ENCODE data around the gene OSBP2. TPM values are rescaled to one million over a fixed set of nuclear protein-coding genes. Genes with fewer than 3 reads are reported as not detected.

Gene OSBP2
- total and polyA plus RNA-seq, 2 of the 13 experiments (the other 11 are each of a cell fraction or from before 2014, with no cell fraction given) = 5.0 to 7.7 TPM

DNA sequence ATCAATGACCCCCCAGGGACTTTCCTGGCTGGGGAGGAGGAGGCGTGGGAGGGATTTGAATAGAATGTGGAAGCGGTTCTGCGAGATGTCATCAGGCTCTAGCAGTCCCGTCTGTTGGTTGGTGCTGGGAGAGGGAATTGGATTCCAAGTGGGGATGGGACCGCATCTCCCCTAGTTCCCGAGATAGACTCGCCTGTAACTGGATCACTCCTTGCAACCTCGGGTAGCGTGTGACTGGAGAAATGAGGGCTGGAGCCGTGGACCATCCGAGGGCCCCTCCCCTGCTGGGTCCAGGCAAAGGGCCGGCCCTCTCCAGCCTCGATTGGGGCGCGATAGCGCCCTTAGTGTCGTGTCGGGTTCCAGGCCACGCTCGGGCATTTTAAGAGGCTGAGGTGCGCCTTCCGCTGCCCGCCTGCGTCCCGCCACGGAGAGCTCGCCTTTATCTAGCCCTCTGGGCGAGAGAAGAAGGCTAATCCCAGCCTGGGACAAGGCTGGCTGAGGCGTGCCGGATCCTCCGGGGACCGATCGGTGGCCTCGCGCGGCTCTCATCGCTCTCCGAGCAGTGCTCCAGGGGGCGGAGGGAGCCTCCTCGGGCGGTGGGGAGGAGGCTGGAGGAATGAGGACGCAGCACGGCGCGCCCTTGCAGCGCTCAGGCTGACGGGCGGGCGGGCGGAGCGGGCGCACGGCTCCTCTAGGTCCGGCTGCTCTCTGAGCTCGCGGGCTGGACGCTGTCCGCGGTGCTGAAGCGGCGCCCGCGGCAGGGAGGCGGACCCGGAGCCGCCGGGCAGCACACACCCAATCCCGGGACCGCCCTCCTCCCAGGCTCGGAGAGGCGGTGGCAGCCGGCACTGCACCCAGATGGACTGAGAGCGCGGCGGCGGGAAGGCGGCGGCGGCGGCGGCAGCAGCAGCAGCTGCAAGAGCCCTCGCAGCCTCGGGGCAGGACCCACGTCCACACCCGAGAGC is 107.8 kb downstream of the OSBP2 start (continued):
- TF ChIP-seq, protein P1, sequence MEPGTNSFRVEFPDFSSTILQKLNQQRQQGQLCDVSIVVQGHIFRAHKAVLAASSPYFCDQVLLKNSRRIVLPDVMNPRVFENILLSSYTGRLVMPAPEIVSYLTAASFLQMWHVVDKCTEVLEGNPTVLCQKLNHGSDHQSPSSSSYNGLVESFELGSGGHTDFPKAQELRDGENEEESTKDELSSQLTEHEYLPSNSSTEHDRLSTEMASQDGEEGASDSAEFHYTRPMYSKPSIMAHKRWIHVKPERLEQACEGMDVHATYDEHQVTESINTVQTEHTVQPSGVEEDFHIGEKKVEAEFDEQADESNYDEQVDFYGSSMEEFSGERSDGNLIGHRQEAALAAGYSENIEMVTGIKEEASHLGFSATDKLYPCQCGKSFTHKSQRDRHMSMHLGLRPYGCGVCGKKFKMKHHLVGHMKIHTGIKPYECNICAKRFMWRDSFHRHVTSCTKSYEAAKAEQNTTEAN (CRISPR knock-in tag; conservative IDR thresholded peaks at IDR 0.05) = peak; percentile 97
- TF ChIP-seq KAT2B (IDR thresholded peaks at IDR 0.05; ENCODE audit: borderline replicate concordance, low read depth, low read length) (no peak), TSC22D2 (CRISPR knock-in tag; IDR thresholded peaks at IDR 0.05; ENCODE audit: borderline replicate concordance) (peak; percentile 99), ZNF720 (CRISPR knock-in tag; IDR thresholded peaks at IDR 0.05) (peak; percentile 83; the same call in 1 of the 2 replicates), PPARG (CRISPR knock-in tag; conservative IDR thresholded peaks at IDR 0.05) (peak; percentile 86), ZNF296 (CRISPR knock-in tag; conservative IDR thresholded peaks at IDR 0.05) (peak; percentile 83), ZNF547 (CRISPR knock-in tag; IDR thresholded peaks at IDR 0.05) (peak; percentile 99), FOXA1 (IDR thresholded peaks at IDR 0.05) (no peak), FOXA1 (CRISPR knock-in tag; IDR thresholded peaks at IDR 0.05) (0 out of 2 replicates have a peak, but pooled peaks have one; percentile 32), ZNF619 (CRISPR knock-in tag; IDR thresholded peaks at IDR 0.05) (peak; percentile 88), ZNF432 (CRISPR knock-in tag; IDR thresholded peaks at IDR 0.05; ENCODE audit: borderline replicate concordance) (peak; percentile 85; the same call in 1 of the 2 replicates), ZNF3 (CRISPR knock-in tag; IDR thresholded peaks at IDR 0.05) (peak; percentile 63; the same call in 1 of the 2 replicates), ADNP (CRISPR knock-in tag; IDR thresholded peaks at IDR 0.05) (no peak), PRMT3 (CRISPR knock-in tag; IDR thresholded peaks at IDR 0.05; ENCODE audit: borderline replicate concordance, low read depth) (peak; percentile 97; the same call in 1 of the 2 replicates), ZNF546 (CRISPR knock-in tag; conservative IDR thresholded peaks at IDR 0.05) (peak; percentile 100), SATB2 (CRISPR knock-in tag; IDR thresholded peaks at IDR 0.05) (peak; percentile 98), ZNF747 (CRISPR knock-in tag; IDR thresholded peaks at IDR 0.05; ENCODE audit: borderline replicate concordance) (peak; percentile 83; the same call in 1 of the 2 replicates), HMG20A (CRISPR knock-in tag; IDR thresholded peaks at IDR 0.05; ENCODE audit: borderline replicate concordance) (peak; percentile 72; the same call in 1 of the 2 replicates), ZNF7 (CRISPR knock-in tag; IDR thresholded peaks at IDR 0.05) (no peak), ZNF746 (CRISPR knock-in tag; IDR thresholded peaks at IDR 0.05) (peak; percentile 95), ZNF562 (CRISPR knock-in tag; IDR thresholded peaks at IDR 0.05; ENCODE audit: borderline replicate concordance) (no peak), HOXA3 (CRISPR knock-in tag; IDR thresholded peaks at IDR 0.05) (peak; percentile 80; the same call in 1 of the 2 replicates)
- TF ChIP-seq, protein P2, sequence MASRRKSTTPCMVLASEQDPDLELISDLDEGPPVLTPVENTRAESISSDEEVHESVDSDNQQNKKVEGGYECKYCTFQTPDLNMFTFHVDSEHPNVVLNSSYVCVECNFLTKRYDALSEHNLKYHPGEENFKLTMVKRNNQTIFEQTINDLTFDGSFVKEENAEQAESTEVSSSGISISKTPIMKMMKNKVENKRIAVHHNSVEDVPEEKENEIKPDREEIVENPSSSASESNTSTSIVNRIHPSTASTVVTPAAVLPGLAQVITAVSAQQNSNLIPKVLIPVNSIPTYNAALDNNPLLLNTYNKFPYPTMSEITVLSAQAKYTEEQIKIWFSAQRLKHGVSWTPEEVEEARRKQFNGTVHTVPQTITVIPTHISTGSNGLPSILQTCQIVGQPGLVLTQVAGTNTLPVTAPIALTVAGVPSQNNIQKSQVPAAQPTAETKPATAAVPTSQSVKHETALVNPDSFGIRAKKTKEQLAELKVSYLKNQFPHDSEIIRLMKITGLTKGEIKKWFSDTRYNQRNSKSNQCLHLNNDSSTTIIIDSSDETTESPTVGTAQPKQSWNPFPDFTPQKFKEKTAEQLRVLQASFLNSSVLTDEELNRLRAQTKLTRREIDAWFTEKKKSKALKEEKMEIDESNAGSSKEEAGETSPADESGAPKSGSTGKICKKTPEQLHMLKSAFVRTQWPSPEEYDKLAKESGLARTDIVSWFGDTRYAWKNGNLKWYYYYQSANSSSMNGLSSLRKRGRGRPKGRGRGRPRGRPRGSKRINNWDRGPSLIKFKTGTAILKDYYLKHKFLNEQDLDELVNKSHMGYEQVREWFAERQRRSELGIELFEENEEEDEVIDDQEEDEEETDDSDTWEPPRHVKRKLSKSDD (CRISPR knock-in tag; IDR thresholded peaks at IDR 0.05; ENCODE audit: low read depth) = peak; percentile 94; the same call in 1 of the 2 replicates
- TF ChIP-seq, protein P3, sequence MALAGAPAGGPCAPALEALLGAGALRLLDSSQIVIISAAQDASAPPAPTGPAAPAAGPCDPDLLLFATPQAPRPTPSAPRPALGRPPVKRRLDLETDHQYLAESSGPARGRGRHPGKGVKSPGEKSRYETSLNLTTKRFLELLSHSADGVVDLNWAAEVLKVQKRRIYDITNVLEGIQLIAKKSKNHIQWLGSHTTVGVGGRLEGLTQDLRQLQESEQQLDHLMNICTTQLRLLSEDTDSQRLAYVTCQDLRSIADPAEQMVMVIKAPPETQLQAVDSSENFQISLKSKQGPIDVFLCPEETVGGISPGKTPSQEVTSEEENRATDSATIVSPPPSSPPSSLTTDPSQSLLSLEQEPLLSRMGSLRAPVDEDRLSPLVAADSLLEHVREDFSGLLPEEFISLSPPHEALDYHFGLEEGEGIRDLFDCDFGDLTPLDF (CRISPR knock-in tag; IDR thresholded peaks at IDR 0.05) = peak; percentile 86
- TF ChIP-seq, protein P4, sequence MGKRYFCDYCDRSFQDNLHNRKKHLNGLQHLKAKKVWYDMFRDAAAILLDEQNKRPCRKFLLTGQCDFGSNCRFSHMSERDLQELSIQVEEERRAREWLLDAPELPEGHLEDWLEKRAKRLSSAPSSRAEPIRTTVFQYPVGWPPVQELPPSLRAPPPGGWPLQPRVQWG (CRISPR knock-in tag; IDR thresholded peaks at IDR 0.05; ENCODE audit: borderline replicate concordance, low read depth) = no peak
